ENCODE data around the gene PPP6R3.

DNA sequence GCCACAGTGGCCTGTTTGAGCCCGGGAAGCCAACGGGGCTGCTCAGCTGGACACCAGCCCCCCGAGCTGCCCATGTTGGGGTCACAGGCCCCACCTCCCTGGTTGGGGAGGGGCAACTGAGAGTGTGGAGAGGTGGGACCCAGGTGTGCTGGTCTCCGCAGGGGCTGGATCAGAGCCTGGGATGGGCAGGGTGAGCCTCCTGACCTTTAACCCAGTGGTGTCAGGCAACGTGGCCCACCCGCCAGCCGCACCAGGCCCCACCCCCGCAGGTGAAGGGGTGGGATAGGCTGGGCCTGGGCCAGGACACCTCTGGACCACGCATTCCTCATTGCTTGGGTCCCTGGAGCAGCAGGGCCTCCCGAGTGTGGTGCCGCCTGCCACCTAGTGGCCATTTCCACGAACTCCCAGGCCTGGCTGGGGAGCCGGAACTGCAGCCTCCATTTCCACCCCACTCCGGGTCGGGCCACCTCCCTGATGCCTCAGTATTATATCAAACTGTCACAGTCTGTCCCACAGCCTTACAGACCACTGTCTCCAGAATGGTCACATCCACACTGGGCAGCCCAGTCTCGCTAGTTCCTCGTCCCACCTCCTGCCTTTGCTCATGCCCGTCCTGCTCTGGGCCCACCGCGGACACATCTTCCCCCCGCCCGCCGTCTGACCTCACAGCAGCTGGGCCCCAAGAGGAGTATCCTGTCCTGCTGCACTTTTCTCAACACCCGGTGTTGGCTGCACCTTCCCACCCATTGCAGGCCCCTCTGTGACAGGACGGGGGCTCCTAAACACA is 13.3 kb upstream of the PPP6R3 start:
- TF ChIP-seq, protein P1, sequence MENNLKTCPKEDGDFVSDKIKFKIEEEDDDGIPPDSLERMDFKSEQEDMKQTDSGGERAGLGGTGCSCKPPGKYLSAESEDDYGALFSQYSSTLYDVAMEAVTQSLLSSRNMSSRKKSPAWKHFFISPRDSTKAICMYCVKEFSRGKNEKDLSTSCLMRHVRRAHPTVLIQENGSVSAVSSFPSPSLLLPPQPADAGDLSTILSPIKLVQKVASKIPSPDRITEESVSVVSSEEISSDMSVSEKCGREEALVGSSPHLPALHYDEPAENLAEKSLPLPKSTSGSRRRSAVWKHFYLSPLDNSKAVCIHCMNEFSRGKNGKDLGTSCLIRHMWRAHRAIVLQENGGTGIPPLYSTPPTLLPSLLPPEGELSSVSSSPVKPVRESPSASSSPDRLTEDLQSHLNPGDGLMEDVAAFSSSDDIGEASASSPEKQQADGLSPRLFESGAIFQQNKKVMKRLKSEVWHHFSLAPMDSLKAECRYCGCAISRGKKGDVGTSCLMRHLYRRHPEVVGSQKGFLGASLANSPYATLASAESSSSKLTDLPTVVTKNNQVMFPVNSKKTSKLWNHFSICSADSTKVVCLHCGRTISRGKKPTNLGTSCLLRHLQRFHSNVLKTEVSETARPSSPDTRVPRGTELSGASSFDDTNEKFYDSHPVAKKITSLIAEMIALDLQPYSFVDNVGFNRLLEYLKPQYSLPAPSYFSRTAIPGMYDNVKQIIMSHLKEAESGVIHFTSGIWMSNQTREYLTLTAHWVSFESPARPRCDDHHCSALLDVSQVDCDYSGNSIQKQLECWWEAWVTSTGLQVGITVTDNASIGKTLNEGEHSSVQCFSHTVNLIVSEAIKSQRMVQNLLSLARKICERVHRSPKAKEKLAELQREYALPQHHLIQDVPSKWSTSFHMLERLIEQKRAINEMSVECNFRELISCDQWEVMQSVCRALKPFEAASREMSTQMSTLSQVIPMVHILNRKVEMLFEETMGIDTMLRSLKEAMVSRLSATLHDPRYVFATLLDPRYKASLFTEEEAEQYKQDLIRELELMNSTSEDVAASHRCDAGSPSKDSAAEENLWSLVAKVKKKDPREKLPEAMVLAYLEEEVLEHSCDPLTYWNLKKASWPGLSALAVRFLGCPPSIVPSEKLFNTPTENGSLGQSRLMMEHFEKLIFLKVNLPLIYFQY (CRISPR knock-in tag; IDR thresholded peaks at IDR 0.05; ENCODE audit: borderline replicate concordance) = 0 out of 2 replicates have a peak, but pooled peaks have one; percentile 33
- no peak for TF ChIP-seq HNRNPUL1 (IDR thresholded peaks at IDR 0.05; ENCODE audit: low read depth, low read length)
- TF ChIP-seq ZNF484 (CRISPR knock-in tag; IDR thresholded peaks at IDR 0.05; ENCODE audit: borderline replicate concordance, low read depth) = no peak
- TF ChIP-seq POLR2A (IDR thresholded peaks at IDR 0.05; ENCODE audit: insufficient read depth in 1 of 2, low read depth in 2 of 2, low read length in 2 of 2) = no peak
- TF ChIP-seq ZNF263 (CRISPR knock-in tag; IDR thresholded peaks at IDR 0.05) = no peak
- no peak for TF ChIP-seq ATF1 (CRISPR knock-in tag; IDR thresholded peaks at IDR 0.05)
